Adrenal gland (tissue), 12 donors: Measurements from ENCODE around the gene TP73. TPM values are rescaled to one million over a fixed set of nuclear protein-coding genes. Genes with fewer than 3 reads are reported as not detected.

Experiments used
- DNase-seq, 7 donors: peaks; one replicate each; pipeline ENCODE4 v3.0.0-alpha.2; 2019 to 2020
- H3K27ac ChIP-seq, 5 donors: fragments of 200-600 bp; sonication (generic) in 4 of 5; 1 replicate in 3 of 5; 2 replicates in 2 of 5; pipeline versions ENCODE4 v1.5.1 to v1.8.0; 2016 to 2020; ENCODE audit warnings: mild to moderate bottlenecking in 1 of 5
- H3K27me3 ChIP-seq: fragments of 200-600 bp; 2 replicates; pipeline ENCODE4 v1.8.0; 2021
- H3K36me3 ChIP-seq, 2 donors: fragments of 200-600 bp; replicated peaks in 1 of 2; 1 replicate in 1 of 2; 2 replicates in 1 of 2; pipeline versions ENCODE4 v1.5.1 to v1.8.0; 2018 to 2022
- H3K4me1 ChIP-seq, 2 donors: fragments of 200-600 bp; replicated peaks in 1 of 2; 1 replicate in 1 of 2; 2 replicates in 1 of 2; pipeline versions ENCODE4 v1.5.1 to v1.8.0; 2018 to 2021
- H3K4me3 ChIP-seq, 4 donors: fragments of 200-600 bp; sonication (generic) in 3 of 4; one replicate each; pipeline ENCODE4 v1.5.1; 2016 to 2018
- H3K9me3 ChIP-seq, 3 donors: fragments of 200-600 bp; sonication (generic) in 1 of 3; replicated peaks in 1 of 3; 1 replicate in 2 of 3; 2 replicates in 1 of 3; pipeline versions ENCODE4 v1.5.1 to v1.8.0; 2016 to 2021
- POLR2A ChIP-seq, 2 donors: fragments of 450-650 bp; IDR thresholded peaks; one replicate each; pipeline ENCODE4 v1.6.1; 2017; ENCODE audit warnings: antibody characterized with exemption in 2 of 2, mild to moderate bottlenecking in 2 of 2, moderate library complexity in 1 of 2
- WGBS, 4 donors: extraction: QIAGEN DNeasy Blood & Tissue Kit in 2 of 4; methylation state at CpG; one replicate each; pipeline versions ENCODE4 v1.1.5 to v1.1.7; 2013 to 2017; 5-methylcytosine and 5-hydroxymethylcytosine counted together
- intact Hi-C, 2 donors: fragments of 100-400 bp; cut with DNase I; formaldehyde crosslinking; loops; one replicate each; pipeline versions ENCODE4 v1.14.1 to v1.15.0; 2022 to 2023
- polyA plus RNA-seq, 3 donors: library from polyadenylated mRNA; stranded (reverse); fragments of 200-250 nt in 2 of 3; fragments of 350-450 nt in 1 of 3; fragmentation: Illumina TruSeq in 1 of 3; extraction: RNeasy Lipid Tissue Mini Kit (QIAGEN cat#74804) in 1 of 3; gene quantifications; one replicate each; pipeline ENCODE4 v1.2.3, GENCODE V29; 2013 to 2014
- total RNA-seq, 9 donors: library from RNA; depleted of rRNA in 4 of 9; stranded (reverse); fragments of >200 nt in 4 of 9; fragments of 120-200 nt in 1 of 9; fragmentation: NEBNext Ultra II Directional in 1 of 9; extraction: Animal tissue kit (Norgen Biotek cat#: 25700) in 1 of 9; gene quantifications; one replicate each; pipeline versions ENCODE4 v1.1.0 to v1.2.4, GENCODE V29; 2013 to 2023
- TF ChIP-seq, protein P1 (sequence below), 6 experiments: fragments of 450-650 bp in 4 of 6; fragments of 200-600 bp in 2 of 6; sonication (generic) in 1 of 6; IDR thresholded peaks; 1 replicate in 5 of 6; 2 replicates in 1 of 6; pipeline versions ENCODE4 v1.5.1 to v1.8.0; 2016 to 2021; ENCODE audit warnings: antibody characterized with exemption in 6 of 6, mild to moderate bottlenecking in 2 of 6, moderate library complexity in 1 of 6
- donor health status: healthy with polysubstance abuse.
- donor health status: Bipolar disorder and iron deficiency.
- donor health status: DM: yes; HTN: yes; CAD: no.
- donor health status: DM: no; HTN: no; CAD: no.
- donor health status: DM: no; HTN: no; CAD: no.
- donor health status: DM: yes; HTN: yes; CAD: no.

The TP73 gene
- total and polyA plus RNA-seq, 12 donors: 0.03 to 0.22 (median 0.14) TPM; not detected in 6

- H3K27me3 ChIP-seq: no peaks in the 10 kb centered on the region
- H3K4me3 ChIP-seq: no peak overlapping the region
- intact Hi-C loops: no loop called here
- H3K36me3 ChIP-seq: peaks cover 0 to 75% of the 10 kb centered on the region in 2 donors
- H3K27ac ChIP-seq: no peak overlapping the region
- TF ChIP-seq, protein P1, sequence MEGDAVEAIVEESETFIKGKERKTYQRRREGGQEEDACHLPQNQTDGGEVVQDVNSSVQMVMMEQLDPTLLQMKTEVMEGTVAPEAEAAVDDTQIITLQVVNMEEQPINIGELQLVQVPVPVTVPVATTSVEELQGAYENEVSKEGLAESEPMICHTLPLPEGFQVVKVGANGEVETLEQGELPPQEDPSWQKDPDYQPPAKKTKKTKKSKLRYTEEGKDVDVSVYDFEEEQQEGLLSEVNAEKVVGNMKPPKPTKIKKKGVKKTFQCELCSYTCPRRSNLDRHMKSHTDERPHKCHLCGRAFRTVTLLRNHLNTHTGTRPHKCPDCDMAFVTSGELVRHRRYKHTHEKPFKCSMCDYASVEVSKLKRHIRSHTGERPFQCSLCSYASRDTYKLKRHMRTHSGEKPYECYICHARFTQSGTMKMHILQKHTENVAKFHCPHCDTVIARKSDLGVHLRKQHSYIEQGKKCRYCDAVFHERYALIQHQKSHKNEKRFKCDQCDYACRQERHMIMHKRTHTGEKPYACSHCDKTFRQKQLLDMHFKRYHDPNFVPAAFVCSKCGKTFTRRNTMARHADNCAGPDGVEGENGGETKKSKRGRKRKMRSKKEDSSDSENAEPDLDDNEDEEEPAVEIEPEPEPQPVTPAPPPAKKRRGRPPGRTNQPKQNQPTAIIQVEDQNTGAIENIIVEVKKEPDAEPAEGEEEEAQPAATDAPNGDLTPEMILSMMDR (IDR thresholded peaks at IDR 0.05): no peak
- TF ChIP-seq POLR2A (IDR thresholded peaks at IDR 0.05): no peak
- DNase-seq: no peak
- 77 to 93% (median 82%) methylated on average over 6 to 9 of the region's 9 CpGs for WGBS, 4 donors
- no peaks in the 10 kb centered on the region for H3K9me3 ChIP-seq
- peaks cover 0 to 8% of the 10 kb centered on the region in 2 donors for H3K4me1 ChIP-seq
Observed at GRCh38 chr1:3630914-3631313, 21.4 kb upstream of the TP73 start.

DNA sequence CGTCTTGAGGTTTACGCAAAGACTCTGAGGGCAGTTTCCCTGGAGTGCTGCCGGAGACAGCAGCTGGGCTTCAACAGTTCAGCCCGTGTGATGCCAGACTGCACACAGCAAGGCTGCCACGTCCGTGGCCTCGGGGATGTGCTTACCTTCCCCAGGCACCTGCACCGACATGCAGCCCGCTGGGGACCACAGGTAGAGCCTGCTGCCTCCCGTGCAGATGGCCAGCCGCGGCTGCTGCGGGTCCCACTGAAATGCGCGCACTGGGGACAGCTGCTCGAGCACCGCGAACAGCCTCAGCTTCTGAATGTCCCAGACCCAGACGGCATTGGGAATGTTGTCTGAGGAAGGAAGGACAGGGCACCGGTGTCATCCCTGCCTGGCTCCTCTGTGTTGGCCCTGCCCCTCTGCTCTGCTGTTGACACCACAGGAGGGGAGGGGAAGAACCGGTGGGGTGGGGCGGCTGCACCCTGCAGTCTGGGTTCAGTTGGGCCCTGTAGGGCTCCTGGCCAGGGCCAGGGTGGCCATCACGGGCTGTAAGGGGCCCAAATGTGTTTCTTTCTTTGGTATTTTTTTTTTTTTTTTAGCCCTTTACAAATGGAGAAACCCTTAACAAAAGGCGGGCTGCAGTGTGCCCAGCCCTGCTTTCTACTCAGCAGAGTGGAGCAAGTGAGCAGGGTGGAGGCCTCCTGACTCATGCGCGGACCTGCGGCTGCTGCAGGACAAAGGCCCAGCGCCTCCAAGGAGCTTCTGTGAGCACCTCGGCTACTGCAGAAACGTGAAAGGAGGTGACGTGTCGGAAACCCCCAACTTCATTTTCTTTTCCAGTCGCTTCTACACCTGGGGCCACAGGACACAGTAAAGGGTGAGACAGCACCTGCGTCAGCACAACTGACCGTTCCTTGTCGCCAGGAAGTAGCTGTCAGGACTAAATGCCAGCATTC, 20.7 kb upstream of the TP73 start:
- no peak overlapping the region for H3K4me3 ChIP-seq
- H3K27me3 ChIP-seq: no peaks in the 10 kb centered on the region
- 87 to 90% (median 89%) methylated on average over 25 to 36 of the region's 36 CpGs for WGBS, 4 donors
- H3K36me3 ChIP-seq: peaks cover 0 to 81% of the 10 kb centered on the region in 2 donors
- no peak for TF ChIP-seq POLR2A (IDR thresholded peaks at IDR 0.05)
- TF ChIP-seq, protein P1 (IDR thresholded peaks at IDR 0.05): no peak
- H3K27ac ChIP-seq: no peak overlapping the region
- no peak for DNase-seq
- H3K4me1 ChIP-seq: peaks cover 0 to 2% of the 10 kb centered on the region in 2 donors
- intact Hi-C loops: no loop called here
- H3K9me3 ChIP-seq: no peaks in the 10 kb centered on the region

DNA sequence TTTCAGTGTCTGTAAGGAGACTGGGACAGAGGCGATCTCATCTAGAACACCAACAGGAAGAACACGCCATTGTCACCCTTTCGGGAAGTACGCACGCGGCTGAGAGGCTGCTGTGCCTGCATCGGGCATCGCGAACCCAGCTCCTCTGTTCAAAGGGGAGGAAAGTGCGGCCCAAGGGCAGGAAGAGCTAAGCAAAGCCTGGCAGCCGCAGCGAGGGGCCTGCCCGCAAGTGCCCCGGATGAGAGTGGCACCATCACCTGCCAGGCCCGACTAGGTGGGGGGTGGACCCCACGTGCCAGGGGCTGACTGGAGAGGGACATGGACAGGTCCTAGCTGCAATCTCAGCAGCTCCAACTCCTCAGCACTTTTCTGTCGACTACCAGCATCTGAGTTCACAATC, 20.0 kb upstream of the TP73 start:
- Histone ChIP-seq H3K4me3 (no peak overlapping the region), H3K36me3 (peaks cover 0 to 87% of the 10 kb centered on the region in 2 donors), H3K9me3 (no peaks in the 10 kb centered on the region), H3K27ac (no peak overlapping the region), H3K4me1 (no peaks in the 10 kb centered on the region), H3K27me3 (no peaks in the 10 kb centered on the region)
- TF ChIP-seq POLR2A (IDR thresholded peaks at IDR 0.05): no peak
- TF ChIP-seq, protein P1 (IDR thresholded peaks at IDR 0.05): no peak
- intact Hi-C loops: no loop called here
- DNase-seq: no peak
- 89 to 97% (median 95%) methylated on average over 10 to 17 of the region's 17 CpGs for WGBS, 4 donors

GRCh38 chr1:3632716-3633343, 19.5 kb upstream of the TP73 start:
- Histone ChIP-seq H3K9me3 (no peaks in the 10 kb centered on the region), H3K27ac (no peak overlapping the region), H3K27me3 (no peaks in the 10 kb centered on the region), H3K36me3 (peaks cover 0 to 87% of the 10 kb centered on the region in 2 donors), H3K4me3 (no peak overlapping the region), H3K4me1 (no peaks in the 10 kb centered on the region)
- no peak for DNase-seq
- intact Hi-C loops: no loop called here
- TF ChIP-seq POLR2A (IDR thresholded peaks at IDR 0.05): no peak
- TF ChIP-seq, protein P1 (IDR thresholded peaks at IDR 0.05): no peak
- WGBS, 4 donors: 93 to 98% (median 96%) methylated on average over 18 to 26 of the region's 26 CpGs
